GM12801 (cell line): Measurements from ENCODE around the gene AXL.

Experiments
- TF ChIP-seq, protein P1 (sequence below): IDR thresholded peaks from one replicate; pipeline ENCODE4 v1.5.1; 2011; ENCODE audit warnings: control low read depth; ENCODE audit not compliant: insufficient read length; ENCODE audit errors: extremely low read depth

The AXL gene

DNA sequence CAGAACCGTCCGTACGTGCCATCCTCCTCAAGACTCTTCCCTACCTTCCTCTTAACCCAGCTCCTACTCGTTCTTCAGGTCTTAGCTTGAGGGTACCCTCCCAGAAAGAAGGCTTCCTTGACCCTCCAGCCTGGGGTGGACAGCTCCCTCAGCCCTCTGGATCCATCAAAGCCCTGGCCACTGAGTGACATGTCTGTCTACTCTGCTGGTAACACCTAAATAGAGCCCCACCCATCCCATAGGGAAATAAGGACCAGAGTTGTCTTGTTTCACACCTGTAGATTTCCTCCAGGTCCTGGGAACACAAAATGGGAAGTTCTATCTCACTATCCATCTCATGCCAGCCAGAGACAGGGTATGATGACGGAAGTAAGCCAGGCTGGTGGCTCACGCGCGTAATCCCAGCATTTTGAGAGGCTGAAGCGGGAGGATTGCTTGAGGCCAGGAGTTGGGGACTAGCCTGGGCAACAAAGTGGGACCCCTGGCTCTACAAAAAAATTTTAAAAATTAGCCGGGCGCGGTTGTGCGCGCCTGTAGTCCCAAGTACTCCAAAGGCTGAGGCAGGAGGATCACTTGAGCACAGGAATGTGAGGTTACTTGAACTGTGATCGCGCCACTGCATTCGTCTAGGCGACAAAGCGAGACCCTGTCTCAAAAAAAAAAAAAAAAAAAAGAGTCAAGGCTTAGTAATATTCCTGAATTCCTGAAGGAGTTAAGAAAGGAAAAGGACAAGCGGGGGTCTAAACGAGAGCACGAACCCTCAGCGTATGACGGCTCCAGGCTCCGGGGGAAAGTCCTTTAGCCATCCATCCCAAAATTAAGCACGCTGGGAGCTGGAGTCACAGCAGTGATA lies 90.4 kb downstream of the AXL start:
- TF ChIP-seq, protein P1, sequence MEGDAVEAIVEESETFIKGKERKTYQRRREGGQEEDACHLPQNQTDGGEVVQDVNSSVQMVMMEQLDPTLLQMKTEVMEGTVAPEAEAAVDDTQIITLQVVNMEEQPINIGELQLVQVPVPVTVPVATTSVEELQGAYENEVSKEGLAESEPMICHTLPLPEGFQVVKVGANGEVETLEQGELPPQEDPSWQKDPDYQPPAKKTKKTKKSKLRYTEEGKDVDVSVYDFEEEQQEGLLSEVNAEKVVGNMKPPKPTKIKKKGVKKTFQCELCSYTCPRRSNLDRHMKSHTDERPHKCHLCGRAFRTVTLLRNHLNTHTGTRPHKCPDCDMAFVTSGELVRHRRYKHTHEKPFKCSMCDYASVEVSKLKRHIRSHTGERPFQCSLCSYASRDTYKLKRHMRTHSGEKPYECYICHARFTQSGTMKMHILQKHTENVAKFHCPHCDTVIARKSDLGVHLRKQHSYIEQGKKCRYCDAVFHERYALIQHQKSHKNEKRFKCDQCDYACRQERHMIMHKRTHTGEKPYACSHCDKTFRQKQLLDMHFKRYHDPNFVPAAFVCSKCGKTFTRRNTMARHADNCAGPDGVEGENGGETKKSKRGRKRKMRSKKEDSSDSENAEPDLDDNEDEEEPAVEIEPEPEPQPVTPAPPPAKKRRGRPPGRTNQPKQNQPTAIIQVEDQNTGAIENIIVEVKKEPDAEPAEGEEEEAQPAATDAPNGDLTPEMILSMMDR, result no peak

GRCh38 chr19:41310033-41310831 lies 91.2 kb downstream of the AXL start, which contains the start of gene CCDC97:
CCDC97 (plus strand) TSS chr19:41310172; CDS start chr19:41310311, 139 bp downstream.
- TF ChIP-seq, protein P1, result no peak

- TF ChIP-seq, protein P1, result no peak
These were observed 92.0 kb downstream of the AXL start for GRCh38 chr19:41311072-41311471.
